ENCODE results near the gene NDUFB3.
"Not testable (repeated sequence)": the region's sequence is repeated elsewhere in the genome, so short reads cannot be mapped to it uniquely, and the experiment has no call there.

Gene NDUFB3

DNA sequence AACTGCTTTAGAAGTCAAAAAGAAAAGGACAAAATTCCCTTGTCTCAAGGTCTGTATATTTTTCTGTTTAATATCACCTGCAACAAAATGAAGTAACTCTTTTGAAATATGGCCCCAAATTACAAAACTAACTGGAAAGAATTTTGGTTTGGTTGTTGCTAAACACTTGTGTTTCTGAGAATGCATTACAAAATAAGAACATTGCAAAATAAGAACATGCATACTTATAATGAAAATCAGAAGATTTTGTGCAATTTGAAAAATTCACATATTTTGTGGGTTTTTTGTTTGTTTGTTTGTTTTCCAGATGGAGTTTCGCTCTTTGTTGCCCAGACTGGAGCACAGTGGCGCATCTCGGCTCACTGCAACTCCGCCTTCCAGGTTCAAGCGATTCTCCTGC, 21.8 kb downstream of the NDUFB3 start:
- DNase-seq: no peak

DNA sequence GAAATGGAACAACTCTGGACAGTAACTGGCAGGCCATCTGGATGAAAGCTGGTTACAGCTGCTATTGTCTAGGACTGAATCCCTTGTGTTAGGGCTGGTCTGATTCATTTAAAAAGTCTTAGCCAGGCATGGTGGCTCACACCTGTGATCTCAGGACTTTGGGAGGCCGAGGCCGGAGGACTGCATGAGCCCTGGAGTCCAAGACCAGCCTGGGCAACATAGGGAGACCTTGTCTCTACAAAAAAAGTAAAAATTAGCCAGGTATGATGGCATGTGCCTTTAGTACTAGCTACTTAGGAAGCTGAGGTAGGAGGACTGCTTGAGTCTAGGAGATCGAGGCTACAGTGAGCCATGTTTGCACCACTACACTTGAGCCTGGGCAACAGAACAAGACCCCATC, 28.7 kb downstream of the NDUFB3 start:
- no peak for DNase-seq

GRCh38 chr2:201105759-201106158, 34.0 kb downstream of the NDUFB3 start:
- DNase-seq: no peak

DNA sequence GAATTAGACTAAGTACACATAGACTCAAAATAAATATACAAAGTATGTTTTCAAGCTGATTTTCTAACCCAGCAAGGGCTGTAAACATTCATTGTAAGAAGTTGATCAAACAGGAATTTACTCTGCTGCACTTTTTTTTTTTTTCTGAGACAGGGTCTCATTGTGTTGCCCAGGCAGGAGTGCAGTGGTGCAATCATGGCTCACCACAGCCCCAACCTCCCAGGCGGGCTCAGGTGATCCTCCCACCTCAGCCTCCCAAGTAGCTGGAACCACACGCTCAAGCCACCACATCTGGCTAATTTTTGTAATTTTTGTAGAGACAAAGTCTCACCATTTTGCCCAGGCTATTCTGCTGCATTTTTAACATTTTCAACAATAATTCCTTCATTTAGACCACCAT, 35.8 kb downstream of the NDUFB3 start:
- no peak for DNase-seq

GRCh38 chr2:201108341-201108740, 36.5 kb downstream of the NDUFB3 start:
- DNase-seq: no peak

- DNase-seq: no peak
These were observed 37.4 kb downstream of the NDUFB3 start for GRCh38 chr2:201109186-201109585.

- DNase-seq: no peak
These were observed 38.8 kb downstream of the NDUFB3 start for GRCh38 chr2:201110615-201111014.

DNA sequence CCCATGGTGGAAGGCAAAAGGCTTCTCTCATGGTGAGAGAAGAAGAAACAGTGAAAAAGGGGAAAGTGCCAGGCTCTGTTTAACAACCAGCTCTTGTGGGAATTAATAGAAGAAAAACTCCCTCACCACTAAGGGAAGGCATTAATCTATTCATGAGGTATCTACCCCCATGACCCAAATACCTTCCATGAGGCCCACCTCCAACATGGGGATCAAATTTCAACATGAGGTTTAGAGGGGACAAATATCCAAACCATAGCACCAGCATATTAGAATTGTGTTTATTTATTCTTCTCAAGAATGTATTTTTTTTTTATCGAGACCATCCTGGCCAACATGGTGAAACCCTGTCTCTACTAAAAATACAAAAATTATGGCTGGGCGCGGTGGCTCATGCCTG, 39.3 kb downstream of the NDUFB3 start:
- no peak for DNase-seq

DNA sequence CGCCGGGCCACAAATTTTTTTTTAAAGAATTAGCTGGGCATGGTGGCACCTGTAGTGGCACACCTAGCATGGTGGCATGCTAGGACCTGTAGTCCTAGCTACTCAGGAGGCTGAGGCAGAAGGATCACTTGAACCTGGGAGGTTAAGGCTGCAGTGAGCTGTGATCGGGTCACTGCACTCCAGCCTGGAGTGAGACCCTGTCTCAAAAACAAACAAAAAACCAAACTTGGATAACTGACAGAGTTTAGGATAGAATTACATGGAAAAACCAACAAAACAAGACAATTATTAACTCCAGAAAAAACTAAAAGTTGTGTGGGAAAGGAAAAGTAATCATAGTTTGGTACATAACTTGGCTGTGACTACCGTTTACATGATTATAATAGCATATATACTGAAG, 42.5 kb downstream of the NDUFB3 start:
- DNase-seq: no peak

DNA sequence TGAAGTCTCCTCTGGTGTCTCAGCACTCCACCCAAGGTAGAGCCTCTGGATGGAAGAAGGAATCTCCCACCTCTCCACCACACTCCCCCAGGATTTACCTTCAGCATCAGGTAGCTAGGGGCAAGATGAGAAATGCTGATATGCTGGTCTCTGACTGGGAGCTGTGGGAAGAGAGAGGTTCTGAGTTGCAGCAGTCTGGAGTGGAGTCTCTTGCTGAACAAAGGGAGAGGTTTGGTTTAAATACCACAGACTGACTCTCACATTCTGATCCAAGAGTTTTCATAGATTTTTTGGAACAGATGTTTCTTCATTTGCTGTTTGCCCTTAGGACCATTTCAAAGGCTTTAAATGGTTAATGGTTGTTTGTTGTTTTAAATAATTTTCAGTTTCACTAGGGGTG, 43.0 kb downstream of the NDUFB3 start:
- no peak for DNase-seq

DNA sequence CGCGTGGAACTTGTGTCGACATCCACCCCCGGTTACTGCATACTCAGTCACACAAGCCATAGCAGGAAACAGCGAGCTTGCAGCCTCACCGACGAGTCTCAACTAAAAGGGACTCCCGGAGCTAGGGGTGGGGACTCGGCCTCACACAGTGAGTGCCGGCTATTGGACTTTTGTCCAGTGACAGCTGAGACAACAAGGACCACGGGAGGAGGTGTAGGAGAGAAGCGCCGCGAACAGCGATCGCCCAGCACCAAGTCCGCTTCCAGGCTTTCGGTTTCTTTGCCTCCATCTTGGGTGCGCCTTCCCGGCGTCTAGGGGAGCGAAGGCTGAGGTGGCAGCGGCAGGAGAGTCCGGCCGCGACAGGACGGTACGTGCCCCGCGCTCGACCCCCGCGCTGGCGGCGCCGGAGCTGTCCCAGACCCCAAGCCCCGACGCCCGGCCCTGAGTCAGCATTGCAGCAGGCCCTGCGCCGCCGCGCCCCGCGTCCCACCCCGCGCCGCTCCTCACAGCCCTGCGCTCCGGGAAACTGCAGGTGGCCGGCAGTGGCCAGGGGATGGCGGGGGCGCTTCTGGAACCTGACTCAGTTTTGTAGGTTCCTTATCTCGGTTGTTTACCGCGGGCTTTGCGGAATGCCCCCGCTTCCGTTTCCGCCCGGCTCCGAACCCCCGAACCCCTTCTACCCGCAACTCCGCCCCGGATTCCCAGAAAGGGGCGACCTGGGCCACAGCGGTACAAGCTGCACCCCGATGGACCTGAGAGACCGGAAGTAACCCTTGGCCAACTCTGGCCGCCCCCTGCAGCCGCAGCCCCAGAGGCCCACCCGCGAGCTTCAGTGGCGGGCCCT, 44.5 kb downstream of the NDUFB3 start, which contains the start of gene CFLAR:
TSS of gene CFLAR (plus strand) at position 50 of the 844 bp plus-strand sequence. CDS start 13,702 bp downstream, outside the sequence.
- peak; percentile 56 for DNase-seq

DNA sequence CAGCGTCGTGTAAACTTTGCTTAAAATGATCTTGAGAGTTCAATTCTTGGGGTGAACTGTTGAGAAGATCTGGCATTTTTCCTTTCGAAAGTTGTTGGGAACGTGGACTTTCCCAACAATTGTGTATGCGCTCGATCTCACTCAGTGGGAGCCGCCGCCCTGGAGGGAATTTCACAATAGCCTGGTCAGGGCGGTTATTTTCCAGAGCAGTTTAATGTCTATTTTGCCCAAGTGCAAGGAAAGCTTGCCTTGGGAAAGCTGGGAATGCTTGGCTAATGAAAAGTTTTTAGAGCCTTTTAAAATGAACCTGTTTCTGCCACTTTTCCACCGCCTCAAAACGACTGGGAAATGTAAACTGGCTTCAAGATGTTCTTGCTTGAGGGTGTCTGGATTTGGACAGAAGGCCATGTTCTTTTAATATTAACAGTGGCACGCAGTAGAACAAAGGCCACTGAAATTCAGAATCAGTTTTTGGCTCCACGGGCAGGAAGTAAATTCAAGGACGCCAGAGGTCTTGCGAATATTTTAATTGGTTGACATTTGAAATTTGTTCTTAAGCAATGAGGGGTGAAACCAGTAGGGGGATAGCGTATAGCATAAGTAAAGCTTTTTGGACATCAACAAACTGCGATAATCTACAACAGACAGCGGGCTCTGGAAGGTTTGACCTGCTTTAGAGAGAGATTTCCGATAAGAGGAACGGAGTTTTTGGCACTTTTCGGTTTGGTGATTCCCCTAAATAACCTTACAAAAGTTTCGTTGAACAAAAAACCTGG, 45.3 kb downstream of the NDUFB3 start:
- DNase-seq: no peak

GRCh38 chr2:201117735-201118094, 45.9 kb downstream of the NDUFB3 start:
- not testable (repeated sequence) for DNase-seq

DNA sequence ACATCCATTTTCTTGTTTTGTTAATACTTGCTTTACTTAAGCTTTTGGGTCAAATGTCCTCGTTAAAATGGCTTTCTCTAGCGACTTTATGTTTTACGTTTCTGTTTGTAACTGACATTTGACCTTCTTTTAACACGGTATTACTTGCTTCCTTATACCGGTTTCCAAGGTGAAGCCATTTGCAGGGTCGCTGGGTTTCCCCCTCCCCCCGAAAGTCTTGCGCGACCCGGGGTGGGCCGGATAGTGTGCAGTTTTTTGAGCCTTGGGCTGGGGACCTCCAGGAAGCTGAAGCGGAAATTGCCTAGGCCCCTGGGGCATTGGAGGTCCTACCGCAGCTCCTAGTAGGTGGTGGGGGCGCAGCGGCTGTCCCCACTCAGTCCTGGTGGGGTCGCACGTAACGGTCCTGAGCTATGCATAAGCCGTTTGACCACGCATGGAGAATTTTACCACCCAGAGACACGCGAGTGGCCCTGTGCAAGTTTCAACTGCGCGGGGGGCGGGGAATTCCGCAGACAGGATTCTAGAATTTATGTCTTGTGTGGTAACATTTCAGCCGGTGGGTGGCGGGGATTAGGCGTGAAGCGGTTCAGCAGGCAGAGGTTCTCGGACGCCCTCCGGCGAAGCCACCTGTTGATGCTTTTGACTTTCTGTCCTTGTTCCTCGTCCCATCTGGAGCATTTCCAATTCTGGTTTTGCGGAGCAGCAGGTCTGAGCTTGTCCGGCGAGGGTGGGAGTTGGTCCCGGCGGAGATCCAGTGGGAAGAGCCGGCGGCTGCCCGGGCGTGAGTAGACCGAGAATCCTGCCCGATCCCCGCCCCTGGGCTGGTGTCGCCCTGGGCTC, 46.5 kb downstream of the NDUFB3 start:
- DNase-seq: peak; percentile 69

GRCh38 chr2:201118961-201119854, 47.4 kb downstream of the NDUFB3 start:
- no peak for DNase-seq

GRCh38 chr2:201122276-201122675, 50.5 kb downstream of the NDUFB3 start:
- no peak for DNase-seq

DNA sequence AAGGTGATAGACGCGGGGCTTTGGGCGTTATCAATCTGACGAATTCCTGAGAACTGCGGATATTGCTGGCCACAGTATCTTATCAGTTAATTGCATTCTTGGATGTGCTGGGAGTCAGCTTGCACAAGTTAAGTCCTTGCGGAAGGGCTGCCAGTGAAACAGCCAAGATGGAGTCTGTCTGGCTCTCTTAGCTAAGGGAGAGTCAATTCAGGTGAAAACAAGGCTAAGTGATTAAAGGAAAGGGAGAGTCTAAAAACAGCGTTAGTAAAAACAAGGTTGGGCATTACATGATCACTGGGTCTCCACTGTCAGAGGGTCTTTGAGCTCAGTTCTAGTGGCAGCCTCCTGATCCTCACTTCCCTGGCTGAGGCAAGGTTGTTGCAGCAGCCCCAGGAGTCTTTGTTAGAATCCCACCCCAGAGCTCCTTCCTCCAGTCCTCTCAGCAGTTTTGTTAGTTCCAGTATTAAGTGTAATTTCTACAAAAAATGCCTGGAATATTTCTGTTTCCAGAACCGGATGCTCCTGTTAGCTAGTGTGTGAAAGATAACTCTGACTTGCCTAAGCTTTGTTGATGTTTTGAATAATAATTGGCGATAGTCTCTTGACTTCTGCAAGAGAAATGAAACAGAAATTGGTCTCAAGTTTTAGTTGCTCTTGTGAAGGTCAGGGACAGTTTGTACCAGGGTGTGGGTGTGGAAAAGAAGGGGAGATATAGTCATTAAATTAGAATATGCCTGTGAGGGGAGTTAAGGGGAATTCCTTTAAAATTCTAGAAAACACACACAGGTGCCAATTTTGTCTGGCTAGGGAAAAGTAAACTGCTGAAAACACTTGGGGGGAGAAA, 54.7 kb downstream of the NDUFB3 start:
- DNase-seq: no peak

- no peak for DNase-seq
These were observed 55.3 kb downstream of the NDUFB3 start for GRCh38 chr2:201127152-201127511.

- no peak for DNase-seq
These were observed 55.8 kb downstream of the NDUFB3 start for GRCh38 chr2:201127570-201127969.

GRCh38 chr2:201128033-201128432, 56.2 kb downstream of the NDUFB3 start:
- no peak for DNase-seq

DNA sequence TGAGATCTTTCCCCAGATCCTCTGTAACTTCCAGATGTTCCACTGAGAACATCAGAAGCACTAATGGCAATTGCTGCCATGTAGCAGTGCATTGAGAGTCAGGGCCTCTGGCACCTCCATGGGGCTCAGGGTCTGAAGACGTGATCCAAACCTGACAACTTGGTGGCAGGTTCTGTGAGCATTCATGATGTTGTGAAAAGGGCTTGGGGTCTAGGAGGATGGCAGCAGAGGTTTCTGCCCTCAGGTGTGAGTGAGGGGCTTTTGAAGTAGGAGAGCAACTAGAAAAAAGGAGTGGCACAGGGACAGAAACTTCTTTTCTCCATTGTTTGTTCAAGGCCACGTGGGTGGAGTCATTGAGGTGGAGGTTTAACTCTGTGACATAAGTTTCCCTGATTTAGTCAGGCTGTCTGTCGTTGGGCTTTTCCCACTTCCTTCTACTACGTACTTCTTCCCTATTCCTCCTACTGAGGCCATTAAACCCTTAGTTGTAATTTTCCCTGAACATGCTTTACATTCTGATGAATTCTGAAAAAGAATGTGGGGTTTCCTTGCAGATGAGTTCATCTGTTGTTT, 57.2 kb downstream of the NDUFB3 start:
- DNase-seq: no peak
